Measurements from ENCODE around the gene KHSRP.

KHSRP gene

DNA sequence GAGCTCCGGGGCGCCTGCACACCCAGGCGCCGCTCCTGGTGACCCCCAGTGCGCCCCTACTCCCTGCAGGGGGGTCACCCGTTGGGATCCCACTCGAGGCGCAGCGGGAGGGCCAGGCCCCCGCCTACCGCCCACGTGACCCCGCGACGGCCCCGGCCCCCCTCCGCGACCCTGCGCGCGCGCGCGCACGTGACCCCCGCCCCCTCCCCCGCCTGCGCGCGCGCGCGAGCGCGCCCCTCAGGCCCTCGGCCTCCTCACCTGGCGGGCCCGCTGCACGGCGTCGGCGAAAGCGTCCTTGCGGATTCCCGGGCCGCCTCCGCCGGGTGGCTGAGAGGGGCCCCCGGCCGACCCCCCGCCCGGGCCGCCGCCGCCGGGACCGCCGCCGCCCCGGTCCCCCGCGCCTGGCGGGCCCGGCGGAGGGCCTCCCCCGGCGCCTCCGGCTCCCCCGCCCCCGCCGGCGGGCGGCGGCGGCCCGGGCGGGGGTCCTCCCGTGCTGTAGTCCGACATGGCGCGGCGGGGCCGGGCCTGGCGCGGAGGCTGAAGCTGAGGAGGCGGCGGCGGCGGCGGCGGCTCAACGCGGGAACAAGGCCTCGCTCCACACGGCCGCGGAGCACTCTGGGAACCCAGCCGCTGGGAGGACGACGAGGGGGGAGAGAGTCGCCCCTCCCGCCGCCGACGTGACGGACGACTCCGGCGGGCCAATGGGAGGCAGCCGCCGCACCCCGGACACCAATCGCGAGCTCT is at the start of gene KHSRP:
KHSRP (minus strand) TSS at position 617 of the 744 bp plus-strand sequence; CDS start at position 507, 110 bp downstream.
- DNase-seq (ENCODE audit: low read depth in 2 of 2) = peak in 1 of 2 donors; percentile 14

DNA sequence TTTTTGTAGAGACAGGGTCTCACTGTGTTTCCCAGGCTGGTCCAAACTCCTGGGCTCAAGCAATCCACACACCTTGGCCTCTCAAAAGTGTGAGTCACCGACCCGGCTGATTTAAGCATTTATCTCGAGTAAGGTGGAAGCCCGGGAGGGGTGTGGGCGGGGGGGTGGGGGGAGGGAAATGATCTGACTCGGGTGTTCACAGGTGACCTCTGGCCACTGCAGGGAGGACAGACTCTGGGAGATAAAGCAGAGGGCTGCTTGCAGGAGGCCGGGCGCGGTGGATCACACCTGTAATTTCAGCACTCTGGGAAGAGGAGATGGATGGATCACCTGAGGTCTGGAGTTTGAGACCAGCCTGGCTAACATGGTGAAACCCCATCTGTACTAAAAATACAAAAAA is 49.0 kb upstream of the KHSRP start:
- DNase-seq (ENCODE audit: low read depth in 2 of 2) = no peak

DNA sequence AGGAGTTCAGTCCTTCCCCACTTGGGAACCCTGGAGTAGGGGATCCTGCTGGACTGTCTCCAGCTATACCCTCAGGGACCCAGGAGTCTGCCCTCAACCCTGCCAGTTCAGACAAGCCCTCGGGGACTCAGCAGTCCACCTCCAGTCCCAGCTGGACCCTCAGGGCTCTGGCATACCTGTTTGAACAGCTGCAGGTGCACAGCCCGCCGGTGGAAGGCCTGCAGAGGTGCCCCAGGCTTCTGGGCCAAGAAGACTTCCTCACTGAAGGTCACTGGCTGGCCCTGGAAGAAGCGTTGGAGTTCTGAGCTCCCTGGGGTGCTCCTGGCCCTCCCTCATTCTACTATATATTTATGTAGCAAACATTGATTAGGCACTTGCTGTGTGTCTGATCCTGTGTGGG is 48.1 kb upstream of the KHSRP start:
- DNase-seq (ENCODE audit: low read depth in 2 of 2) = no peak

DNA sequence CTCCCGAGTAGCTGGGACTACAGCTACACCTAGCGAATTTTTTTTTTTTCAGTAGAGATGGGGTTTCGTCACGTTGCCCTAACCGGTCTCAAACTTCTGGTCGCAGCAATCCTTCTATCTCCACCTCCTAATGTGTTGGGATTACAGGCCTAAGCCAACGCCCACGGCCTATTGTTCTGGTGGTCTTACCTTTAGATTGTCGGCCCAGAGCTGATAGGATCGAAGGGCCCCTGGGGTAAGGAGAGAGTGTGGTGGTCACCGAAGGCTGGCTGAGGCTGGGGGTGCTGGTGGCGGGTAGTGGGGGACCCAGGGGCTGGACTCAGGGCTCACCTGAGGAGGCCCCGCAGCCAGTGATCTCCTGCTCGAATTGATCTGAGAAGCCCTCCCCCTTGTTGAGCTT is 46.5 kb upstream of the KHSRP start:
- no peak for DNase-seq (ENCODE audit: low read depth in 2 of 2)

DNA sequence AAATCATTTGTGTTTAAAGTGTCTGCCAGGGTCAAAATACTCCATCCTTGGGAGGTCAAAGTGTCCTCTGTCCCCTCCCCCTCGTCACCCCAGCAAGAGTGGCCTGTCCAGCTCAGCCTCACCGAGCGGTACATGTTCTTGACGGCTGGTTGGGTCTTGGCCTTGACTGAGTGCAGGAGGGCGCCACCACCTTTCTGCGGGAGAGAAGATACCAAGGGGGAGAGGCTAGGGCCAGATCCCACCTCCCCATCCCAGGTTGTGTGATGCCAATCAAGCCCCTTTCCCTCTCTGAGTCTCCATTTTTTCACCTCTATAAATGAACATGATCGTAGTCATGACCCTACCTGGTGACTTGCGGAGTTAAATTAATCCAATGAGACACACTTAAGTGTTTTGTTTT is 45.6 kb upstream of the KHSRP start:
- DNase-seq (ENCODE audit: low read depth in 2 of 2) = no peak

GRCh38 chr19:6467384-6467783 is 42.8 kb upstream of the KHSRP start:
- no peak for DNase-seq (ENCODE audit: low read depth in 2 of 2)

- no peak for DNase-seq (ENCODE audit: low read depth in 2 of 2)
Observed at GRCh38 chr19:6466526-6467248, 42.1 kb upstream of the KHSRP start.

DNA sequence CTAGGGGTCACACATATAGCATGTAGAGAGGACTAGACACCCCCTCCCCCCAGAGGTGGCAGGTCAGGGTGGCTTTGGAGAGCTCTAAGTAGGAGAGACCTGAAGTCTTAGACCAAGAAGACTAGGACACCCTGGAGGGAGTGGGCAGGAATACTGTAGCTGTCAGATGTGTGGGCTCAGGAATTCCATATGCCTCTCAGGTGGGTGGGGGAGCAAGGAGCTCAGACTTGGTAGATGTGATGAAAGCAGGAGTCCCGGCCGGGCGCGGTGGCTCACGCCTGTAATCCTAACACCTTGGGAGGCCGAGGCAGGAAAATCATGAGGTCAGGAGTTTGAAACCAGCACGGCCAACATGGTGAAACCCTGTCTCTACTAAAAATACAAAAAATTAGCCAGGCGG is 41.1 kb upstream of the KHSRP start:
- DNase-seq (ENCODE audit: low read depth in 2 of 2) = no peak

- DNase-seq (ENCODE audit: low read depth in 2 of 2) = no peak
Observed at GRCh38 chr19:6465006-6465405, 40.4 kb upstream of the KHSRP start.

GRCh38 chr19:6464070-6464873 is 39.7 kb upstream of the KHSRP start, which contains the start of gene CRB3:
Gene CRB3 (plus strand): TSS chr19:6464271. CDS start chr19:6464702, 431 bp downstream.
- peak in 1 of 2 donors; percentile 23 for DNase-seq (ENCODE audit: low read depth in 2 of 2)

GRCh38 chr19:6460099-6460884 is 35.7 kb upstream of the KHSRP start:
- DNase-seq (ENCODE audit: low read depth in 2 of 2) = peak; percentile 91 to 93

- DNase-seq (ENCODE audit: low read depth in 2 of 2) = peak in 1 of 2 donors; percentile 30
Observed at GRCh38 chr19:6459262-6460098, 34.9 kb upstream of the KHSRP start, which contains the start of gene SLC25A23. Gene SLC25A23 (minus strand): TSS chr19:6459792. CDS start chr19:6459628, 164 bp downstream.

DNA sequence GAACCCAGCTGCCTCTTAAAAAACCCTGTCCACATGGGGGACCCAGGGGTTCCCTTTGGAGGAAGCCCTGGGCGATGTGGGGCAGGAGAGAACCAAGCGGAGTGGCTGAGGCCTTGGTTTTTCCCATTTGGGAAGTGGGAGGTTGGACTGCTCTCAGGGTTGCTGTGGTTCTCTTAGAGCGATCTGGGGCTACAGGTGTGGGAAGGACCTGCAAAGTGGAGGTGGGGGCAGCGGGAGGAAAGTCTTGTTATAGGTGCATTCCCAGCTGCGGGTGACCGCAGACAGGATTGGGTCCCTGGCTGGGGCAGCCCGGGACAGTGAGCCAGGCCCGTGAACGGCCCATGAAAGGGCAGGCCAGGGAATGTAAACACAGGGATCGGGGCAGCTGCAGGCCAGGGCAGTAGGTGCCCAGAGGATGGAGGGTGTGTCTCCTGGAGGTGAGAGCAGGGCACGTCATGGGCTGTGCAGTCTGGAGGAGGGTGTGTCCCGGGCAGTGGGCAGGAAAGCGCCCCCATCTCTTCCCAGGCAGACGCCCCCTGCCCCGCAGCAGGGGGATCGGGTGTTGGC is 34.2 kb upstream of the KHSRP start:
- DNase-seq (ENCODE audit: low read depth in 2 of 2) = no peak

DNA sequence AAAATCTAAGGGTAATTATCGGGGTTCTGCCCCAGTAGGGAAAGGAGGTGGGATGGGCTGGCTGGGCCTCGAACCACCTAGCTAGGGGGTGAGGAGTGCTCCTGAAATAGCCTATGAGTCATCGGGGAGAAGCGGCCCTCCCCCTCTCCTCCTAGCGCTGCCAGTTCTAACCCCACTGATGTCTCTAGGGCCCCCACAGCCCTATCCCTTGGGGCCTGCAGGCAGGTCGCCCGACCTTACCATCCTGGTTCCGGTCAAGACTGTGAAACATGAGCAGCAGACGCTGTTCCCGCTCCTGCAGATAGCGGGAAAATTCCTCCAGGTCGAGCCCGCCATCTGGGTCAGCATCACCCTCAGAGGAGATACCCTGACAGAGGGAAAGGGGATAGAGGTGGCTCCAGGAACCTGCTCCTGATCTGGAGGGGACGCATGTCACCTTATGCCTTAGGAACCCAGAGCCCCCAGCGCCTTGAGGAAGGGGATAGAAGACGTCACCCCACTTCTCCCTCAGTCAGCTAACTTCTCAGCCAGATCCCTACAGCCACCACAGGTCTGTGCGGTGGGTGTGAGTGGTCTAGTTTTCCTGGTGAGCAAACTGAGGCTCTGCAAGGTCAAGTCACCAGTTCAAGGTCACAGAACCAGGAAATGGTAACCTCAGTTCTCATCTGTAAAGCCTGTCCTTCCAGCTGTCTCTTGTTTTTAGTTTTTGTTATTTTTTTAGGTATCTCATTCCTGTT is 33.5 kb upstream of the KHSRP start:
- DNase-seq (ENCODE audit: low read depth in 2 of 2) = no peak

GRCh38 chr19:6455924-6456323 is 31.3 kb upstream of the KHSRP start:
- no peak for DNase-seq (ENCODE audit: low read depth in 2 of 2)

GRCh38 chr19:6453951-6454565 is 29.4 kb upstream of the KHSRP start:
- no peak for DNase-seq (ENCODE audit: low read depth in 2 of 2)

DNA sequence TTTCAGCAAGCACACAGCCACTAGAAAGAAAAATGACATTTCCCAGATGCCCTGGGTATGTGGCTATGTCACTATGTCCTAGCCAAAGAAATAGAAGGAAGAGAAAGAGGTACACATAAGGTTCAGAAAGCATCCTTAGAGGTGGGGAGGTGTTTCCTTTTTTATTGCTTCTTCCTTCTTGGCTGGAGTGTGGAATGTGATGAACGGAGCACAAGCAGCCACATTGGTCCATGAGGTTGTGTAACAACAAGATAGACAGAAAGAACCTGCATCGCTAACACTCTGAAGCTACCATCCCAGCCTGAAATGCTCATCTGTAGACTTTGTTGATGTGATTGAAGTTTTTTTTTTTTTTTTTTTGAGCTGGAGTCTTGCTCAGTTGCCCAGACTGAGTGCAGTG is 28.3 kb upstream of the KHSRP start:
- DNase-seq (ENCODE audit: low read depth in 2 of 2) = no peak

DNA sequence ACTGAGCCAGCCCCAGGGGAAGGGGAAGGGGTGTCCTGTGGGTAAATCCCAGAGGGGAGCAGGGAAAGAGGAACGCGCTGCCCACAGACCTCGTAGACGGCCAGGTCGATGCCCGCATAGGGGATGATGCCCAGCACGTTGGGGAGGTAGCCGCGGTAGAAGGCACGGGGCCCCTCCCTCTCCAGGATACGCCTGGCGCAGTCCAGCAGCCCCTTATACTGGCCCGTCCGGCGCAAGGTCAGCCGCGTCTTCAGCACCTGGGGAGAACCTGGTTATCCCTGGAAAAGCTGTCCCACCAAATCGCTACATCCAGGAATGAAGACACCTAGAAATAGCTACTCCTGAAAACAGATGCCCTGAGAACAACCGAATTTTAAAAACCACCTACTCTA is 27.6 kb upstream of the KHSRP start:
- DNase-seq (ENCODE audit: low read depth in 2 of 2) = no peak
